Spinal cord (tissue), 10 donors: ENCODE data around the gene TSPAN18. TPM values are rescaled to one million over a fixed set of nuclear protein-coding genes. Genes with fewer than 3 reads are reported as not detected.

Source experiments
- DNase-seq, 6 donors: peaks; one replicate each; pipeline versions ENCODE4 v3.0.0 to v3.0.0-alpha.2; 2013 to 2015; ENCODE audit warnings: low spot score in 6 of 6, low read depth in 4 of 6
- H3K27ac ChIP-seq: one replicate; pipeline ENCODE4 v1.5.1; 2013; ENCODE audit warnings: low read depth, low read length, control low read depth
- H3K27me3 ChIP-seq: one replicate; pipeline ENCODE4 v1.6.1; 2013; ENCODE audit warnings: low read length; ENCODE audit not compliant: control insufficient read depth, insufficient read depth
- H3K36me3 ChIP-seq: one replicate; pipeline ENCODE4 v1.6.1; 2013; ENCODE audit warnings: low read length; ENCODE audit not compliant: control insufficient read depth, insufficient read depth
- H3K4me1 ChIP-seq: one replicate; pipeline ENCODE4 v1.6.1; 2013; ENCODE audit warnings: low read length; ENCODE audit not compliant: control insufficient read depth, insufficient read depth
- H3K4me3 ChIP-seq: one replicate; pipeline ENCODE4 v1.5.1; 2013; ENCODE audit warnings: low read depth, low read length, control low read depth
- H3K9me3 ChIP-seq: one replicate; pipeline ENCODE4 v1.6.1; 2013; ENCODE audit warnings: low read length; ENCODE audit not compliant: control insufficient read depth, insufficient read depth
- WGBS: methylation state at CpG from one replicate; pipeline ENCODE4 v1.1.5; 2013; ENCODE audit warnings: missing lambda C conversion rate; ENCODE audit not compliant: insufficient coverage; 5-methylcytosine and 5-hydroxymethylcytosine counted together
- polyA plus RNA-seq, 2 donors: library from polyadenylated mRNA; unstranded; fragments of 120-200 nt; gene quantifications; one replicate each; pipeline ENCODE4 v1.2.1, GENCODE V29; 2013; ENCODE audit not compliant: insufficient read length in 2 of 2
- total RNA-seq, 2 donors: library from RNA; depleted of rRNA in 1 of 2; stranded (reverse); fragments of 120-200 nt in 1 of 2; fragments of >200 nt in 1 of 2; gene quantifications; one replicate each; pipeline versions ENCODE4 v1.2.3 to v1.2.4, GENCODE V29; 2013 to 2014
- donor health status: healthy.

The TSPAN18 gene
- total and polyA plus RNA-seq, 4 donors: 23.3 to 87.2 (median 60.9) TPM

DNA sequence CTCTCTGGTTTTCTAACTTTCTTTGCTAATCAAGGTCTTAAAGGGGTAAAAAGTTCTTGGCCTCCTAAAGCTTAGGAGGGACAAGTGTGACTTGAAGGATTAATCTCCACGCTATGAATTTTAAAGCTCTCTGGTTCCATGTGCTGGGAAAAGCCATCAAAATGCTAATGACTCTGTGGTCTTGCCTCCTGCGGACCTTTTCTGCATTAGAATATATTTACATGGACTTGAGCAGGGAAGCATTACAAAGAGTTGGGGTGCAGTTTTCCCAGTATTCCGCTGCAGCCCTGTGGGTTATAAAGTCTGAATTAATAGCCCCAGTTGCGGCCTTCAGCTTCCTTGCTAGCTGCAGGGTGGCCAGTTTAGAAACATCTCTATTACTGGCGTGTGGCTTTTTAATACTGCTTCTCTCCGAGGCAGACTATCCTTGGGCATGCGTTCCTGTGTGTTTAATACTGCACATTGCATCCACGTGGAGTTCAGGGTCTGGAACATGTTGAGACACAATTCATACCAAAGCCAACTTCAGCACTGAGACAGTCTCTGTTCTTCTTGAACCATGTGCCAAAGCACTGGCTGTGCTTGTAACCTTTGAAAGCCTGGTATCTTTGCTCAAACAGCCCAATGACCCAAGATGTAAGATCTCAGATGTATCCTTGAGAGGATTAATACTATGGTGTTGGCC lies 27.3 kb downstream of the TSPAN18 start:
- Histone ChIP-seq H3K36me3 (no peaks in the 10 kb centered on the region), H3K27ac (no peak overlapping the region), H3K9me3 (no peaks in the 10 kb centered on the region), H3K4me3 (no peak overlapping the region), H3K4me1 (peaks cover 32% of the 10 kb centered on the region), H3K27me3 (no peaks in the 10 kb centered on the region)
- peak in 1 of 6 donors; percentile 84 for DNase-seq
- WGBS: 28% methylated on average over 8 of the region's 8 CpGs

DNA sequence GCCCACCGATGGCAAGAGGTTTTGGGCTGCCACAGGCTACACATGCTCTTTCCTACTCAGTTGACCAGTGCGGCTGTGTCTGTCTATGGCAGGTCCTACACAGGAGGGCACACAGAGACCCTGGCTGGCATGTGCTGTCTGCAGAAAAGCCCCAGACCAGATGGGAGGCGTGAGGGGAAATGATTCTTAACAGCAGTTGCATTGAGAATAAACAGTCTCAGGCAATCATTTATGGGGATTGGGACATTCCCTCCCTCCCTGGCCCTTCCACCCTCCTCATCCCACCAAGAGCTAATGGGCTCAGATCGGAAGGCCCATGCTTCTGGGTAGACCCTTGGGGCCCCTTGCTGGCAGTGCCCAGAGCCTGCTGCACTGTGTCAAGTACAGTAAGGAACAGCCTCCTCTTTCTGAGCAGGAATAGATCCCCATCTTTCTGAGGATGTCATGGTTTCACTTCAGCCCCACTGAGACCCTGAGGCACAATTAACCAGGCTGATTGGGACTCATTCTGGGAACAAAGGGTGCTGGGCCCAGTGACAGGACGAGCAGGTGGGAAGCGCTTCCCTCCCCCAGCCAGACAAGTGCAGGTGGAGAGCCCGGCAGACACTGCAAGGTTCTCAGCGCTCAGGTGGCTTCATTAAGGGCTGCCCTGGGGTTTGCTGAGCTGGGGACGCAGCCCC lies 28.3 kb downstream of the TSPAN18 start:
- Histone ChIP-seq H3K4me1 (peaks cover 33% of the 10 kb centered on the region), H3K27ac (peak overlapping the region; percentile 33), H3K36me3 (no peaks in the 10 kb centered on the region), H3K27me3 (no peaks in the 10 kb centered on the region), H3K4me3 (no peak overlapping the region), H3K9me3 (no peaks in the 10 kb centered on the region)
- 39% methylated on average over 8 of the region's 9 CpGs for WGBS
- DNase-seq: peak in 1 of 6 donors; percentile 71

DNA sequence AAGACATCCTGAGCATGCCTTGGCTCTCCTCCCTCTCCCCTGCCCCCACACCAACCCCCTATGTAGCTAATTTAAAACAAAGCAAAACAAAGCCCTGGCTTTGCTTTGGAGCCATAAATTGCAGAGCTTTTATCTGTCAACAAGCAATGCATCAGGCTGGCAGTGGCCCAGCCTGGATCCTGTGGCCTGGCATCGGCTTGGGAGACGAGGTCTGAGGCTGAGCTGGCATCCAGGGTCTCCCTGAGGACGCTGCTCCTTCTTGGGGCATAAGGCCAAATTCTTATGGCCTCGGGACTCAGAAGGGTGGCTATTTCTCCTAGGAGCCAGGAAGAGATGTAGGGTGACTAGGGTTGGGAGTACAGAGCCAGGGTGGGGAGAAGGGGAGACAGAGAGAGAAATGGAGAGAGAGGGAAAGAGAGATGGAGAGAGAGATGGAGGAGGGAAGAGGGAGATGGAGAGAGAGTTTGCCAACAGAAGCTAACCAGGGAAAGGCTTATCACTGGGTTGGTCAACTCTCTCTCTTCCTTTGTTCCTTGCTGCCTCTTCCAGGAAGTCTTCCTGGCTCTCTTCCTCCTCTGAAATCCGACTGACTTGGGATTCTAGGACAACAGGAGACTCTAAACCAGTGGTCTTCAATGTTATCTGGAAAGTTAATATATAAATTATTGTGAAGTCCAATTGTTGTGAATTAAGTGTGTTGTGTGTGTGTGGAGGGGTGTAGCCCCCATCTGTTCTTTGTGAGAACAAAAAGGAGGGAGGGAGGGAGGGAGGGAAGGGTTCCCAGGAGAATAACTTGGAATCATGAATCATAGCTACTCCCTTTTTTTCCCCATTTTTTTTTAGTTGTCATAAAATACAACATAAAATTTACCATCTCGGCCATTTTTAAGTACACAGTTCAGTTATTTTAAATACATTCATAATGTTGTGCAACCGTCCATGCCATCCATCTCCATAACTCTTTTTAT lies 29.1 kb downstream of the TSPAN18 start:
- peak in 2 of 6 donors; percentile 74 to 84 for DNase-seq
- no peak overlapping the region for H3K4me3 ChIP-seq
- H3K27me3 ChIP-seq: no peaks in the 10 kb centered on the region
- H3K9me3 ChIP-seq: no peaks in the 10 kb centered on the region
- peaks cover 32% of the 10 kb centered on the region for H3K4me1 ChIP-seq
- H3K36me3 ChIP-seq: no peaks in the 10 kb centered on the region
- H3K27ac ChIP-seq: peak overlapping the region; percentile 33
- WGBS: 44% methylated on average over 5 of the region's 7 CpGs

DNA sequence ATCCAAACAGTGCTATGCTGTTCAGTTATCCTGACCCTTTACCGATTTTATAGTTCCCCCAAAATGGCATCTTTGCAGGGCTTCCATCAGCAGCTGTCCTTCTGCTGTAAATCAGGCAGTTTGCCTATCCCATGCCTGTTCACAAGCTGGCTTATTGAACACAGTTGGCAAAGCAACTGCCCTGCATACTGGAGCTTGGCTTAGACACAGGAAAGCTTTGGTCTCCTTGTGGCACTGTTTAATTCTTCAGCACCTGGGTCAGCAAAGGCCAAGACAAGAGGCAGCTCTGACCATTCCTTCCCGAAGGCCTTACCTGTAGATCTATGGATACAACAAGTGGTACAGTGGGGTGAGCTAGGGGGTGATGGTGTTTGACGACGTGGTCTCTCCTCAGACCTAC lies 32.2 kb downstream of the TSPAN18 start:
- no peaks in the 10 kb centered on the region for H3K9me3 ChIP-seq
- peak in 2 of 6 donors; percentile 66 to 72 for DNase-seq
- no peak overlapping the region for H3K4me3 ChIP-seq
- WGBS: 57% methylated on average over 4 of the region's 4 CpGs
- H3K4me1 ChIP-seq: peaks cover 33% of the 10 kb centered on the region
- no peaks in the 10 kb centered on the region for H3K36me3 ChIP-seq
- no peak overlapping the region for H3K27ac ChIP-seq
- no peaks in the 10 kb centered on the region for H3K27me3 ChIP-seq

DNA sequence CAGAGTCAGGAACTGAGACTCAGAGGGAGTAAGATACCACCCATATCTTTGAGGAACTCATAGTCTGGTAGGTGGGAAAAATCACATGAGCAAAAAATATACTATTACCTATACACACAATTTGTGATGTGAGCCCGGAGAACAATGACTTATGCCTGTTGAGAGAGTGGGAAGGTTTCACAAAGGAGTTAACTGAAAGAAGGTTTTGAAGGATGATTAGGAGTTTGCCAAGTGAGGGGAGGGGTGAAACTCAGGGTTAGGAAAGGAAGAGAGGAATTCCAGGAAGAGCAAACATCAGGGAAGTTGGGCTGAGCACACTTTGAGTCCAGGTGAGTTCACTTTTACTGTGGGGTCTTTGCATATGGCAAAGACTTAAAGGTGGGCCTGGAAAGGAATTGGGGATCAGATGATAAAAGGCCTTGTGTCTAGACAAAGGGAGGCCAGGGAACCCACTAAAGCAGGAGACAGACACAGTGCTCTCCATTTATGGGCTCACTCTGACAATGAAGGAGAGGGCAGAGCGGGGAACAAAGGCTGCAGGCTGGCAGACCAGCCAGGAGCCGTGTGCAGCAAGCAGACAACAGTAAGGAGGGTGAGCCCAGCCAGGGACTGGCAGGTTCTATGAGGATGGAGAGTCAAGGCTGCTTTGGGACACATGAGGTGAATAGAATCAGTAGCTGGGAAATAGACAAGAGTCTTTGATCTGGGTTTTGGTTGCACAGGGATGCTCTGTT lies 33.1 kb downstream of the TSPAN18 start:
- H3K4me1 ChIP-seq: peaks cover 29% of the 10 kb centered on the region

DNA sequence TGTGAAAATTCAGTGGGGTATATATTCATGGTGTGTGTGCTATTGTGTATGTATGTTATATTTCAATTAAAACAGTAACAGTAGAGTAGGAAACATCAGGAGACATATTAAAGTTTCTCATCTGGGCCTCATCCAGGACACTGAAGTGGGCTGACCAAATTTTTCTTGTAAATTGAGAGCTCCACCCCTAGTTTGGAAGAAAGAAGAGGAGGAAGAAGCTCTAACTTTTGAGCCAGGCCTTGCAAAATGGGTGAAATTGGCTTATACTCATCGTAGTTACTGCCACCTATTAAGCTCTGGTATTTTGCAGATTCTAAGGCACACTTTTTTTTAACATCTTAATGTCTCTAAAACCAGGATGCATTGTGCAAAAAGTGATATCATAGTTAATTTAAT lies 33.7 kb downstream of the TSPAN18 start:
- H3K4me1 ChIP-seq: peaks cover 23% of the 10 kb centered on the region
- no peak overlapping the region for H3K4me3 ChIP-seq
- H3K9me3 ChIP-seq: no peaks in the 10 kb centered on the region
- peaks cover 9% of the 10 kb centered on the region for H3K36me3 ChIP-seq
- no CpG with 5 or more reads among the region's 1 CpG for WGBS
- no peak for DNase-seq
- no peak overlapping the region for H3K27ac ChIP-seq
- no peaks in the 10 kb centered on the region for H3K27me3 ChIP-seq

More for the DNA sequence above, 33.1 kb downstream of the TSPAN18 start:
- H3K27ac ChIP-seq: no peak overlapping the region
- no peak for DNase-seq
- H3K27me3 ChIP-seq: no peaks in the 10 kb centered on the region
- no peak overlapping the region for H3K4me3 ChIP-seq
- WGBS: 53% methylated on average over 2 of the region's 3 CpGs
- no peaks in the 10 kb centered on the region for H3K9me3 ChIP-seq
- H3K36me3 ChIP-seq: peaks cover 5% of the 10 kb centered on the region

DNA sequence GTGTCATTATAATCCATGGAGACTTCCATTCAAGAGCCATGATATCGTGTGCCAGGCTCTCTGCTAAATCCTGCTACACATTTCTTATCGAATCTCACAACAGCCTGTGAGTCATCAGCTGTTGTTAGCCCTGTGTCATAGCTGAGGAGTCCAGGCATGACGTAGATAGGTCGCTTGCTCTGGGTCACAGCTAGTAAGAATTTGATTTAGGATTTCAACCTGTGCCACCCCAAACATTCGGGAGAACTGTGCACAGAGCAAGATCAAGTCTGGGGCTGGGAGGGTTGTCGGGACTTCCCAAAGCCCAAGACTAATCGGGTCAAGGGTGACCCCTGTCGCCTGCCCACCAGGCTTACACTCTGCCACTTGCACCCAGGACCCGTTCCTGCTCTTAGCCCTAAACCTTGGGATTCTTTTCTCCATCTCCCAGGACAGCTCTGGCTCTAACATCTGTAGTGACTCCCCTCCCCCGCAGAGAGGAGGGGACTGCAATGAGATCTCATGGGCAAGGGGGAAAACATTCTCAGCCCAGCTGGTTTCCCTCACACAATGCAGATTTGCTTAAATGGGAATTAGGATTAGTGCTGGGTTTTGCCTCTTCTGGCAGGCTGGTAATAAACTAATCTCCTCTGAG lies 34.3 kb downstream of the TSPAN18 start:
- no peaks in the 10 kb centered on the region for H3K9me3 ChIP-seq
- peaks cover 23% of the 10 kb centered on the region for H3K4me1 ChIP-seq
- peak in 1 of 6 donors; percentile 73 for DNase-seq
- H3K27ac ChIP-seq: no peak overlapping the region
- no peaks in the 10 kb centered on the region for H3K27me3 ChIP-seq
- WGBS: 51% methylated on average over 4 of the region's 10 CpGs
- H3K36me3 ChIP-seq: peaks cover 9% of the 10 kb centered on the region
- H3K4me3 ChIP-seq: no peak overlapping the region

DNA sequence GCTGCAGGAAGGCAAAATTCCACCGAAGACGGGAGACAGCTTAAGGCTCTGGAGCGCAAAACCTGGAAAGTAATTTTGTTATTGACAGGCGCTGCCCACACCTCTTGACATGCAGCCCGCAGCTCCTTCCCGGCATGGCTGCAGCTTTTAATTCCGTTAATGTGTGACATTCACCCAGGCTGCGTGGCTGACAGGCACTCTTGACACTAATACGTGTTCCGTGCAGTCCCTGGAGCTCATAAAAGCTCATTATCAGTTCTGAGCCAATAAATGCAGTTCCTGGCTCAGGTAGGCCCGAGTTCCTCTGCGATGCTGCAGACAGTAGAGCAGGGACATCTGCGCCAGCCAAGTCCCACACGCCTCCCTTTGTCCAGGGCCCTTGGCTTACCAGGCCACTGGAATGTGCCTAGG lies 34.8 kb downstream of the TSPAN18 start:
- H3K4me1 ChIP-seq: peaks cover 28% of the 10 kb centered on the region
- H3K27me3 ChIP-seq: no peaks in the 10 kb centered on the region
- H3K4me3 ChIP-seq: no peak overlapping the region
- no peak overlapping the region for H3K27ac ChIP-seq
- DNase-seq: peak in 1 of 6 donors; percentile 85
- H3K36me3 ChIP-seq: peaks cover 9% of the 10 kb centered on the region
- 37% methylated on average over 14 of the region's 14 CpGs for WGBS
- no peaks in the 10 kb centered on the region for H3K9me3 ChIP-seq
